GM12878 (cell line): Measurements from ENCODE around the gene ITPR2. TPM values are rescaled to one million over a fixed set of nuclear protein-coding genes. Genes with fewer than 3 reads are reported as not detected.

ENCODE experiments used
- ATAC-seq: fragments of 200-7000 bp; cut with Tn5 transposase; 3 replicates; pipeline ENCODE4 v1.9.1; 2020; ENCODE audit warnings: mild to moderate bottlenecking, moderate library complexity
- BruUV-seq: library from RNA; stranded (reverse); fragments of 400-500 nt; replicated peaks from 2 replicates; lab custom pipeline; 2021; lab: Mats Ljungman, UMichigan
- CTCF ChIA-PET: fragments of 300-600 bp; sonication (Branson Sonifier 250); formaldehyde crosslinking; extraction: SDS; loops from one replicate; lab custom pipeline; 2021; ENCODE audit warnings: inconsistent platforms; lab: Yijun Ruan, JAX
- POLR2A ChIA-PET: fragments of 350-600 bp; formaldehyde crosslinking; extraction: SDS; loops from one replicate; lab custom pipeline; 2021; ENCODE audit warnings: inconsistent platforms; lab: Charles Lee
- RAD21 ChIA-PET: fragments of 300-600 bp; sonication (Branson Sonifier 250); formaldehyde crosslinking; loops from one replicate; lab custom pipeline; 2023; ENCODE audit warnings: antibody characterized with exemption; ENCODE audit not compliant: unreplicated experiment; lab: Charles Lee
- SMC1A ChIA-PET: fragments of 300-600 bp; sonication (Branson Sonifier 250); formaldehyde crosslinking; loops from one replicate; lab custom pipeline; 2023; ENCODE audit not compliant: unreplicated experiment, uncharacterized antibody; lab: Charles Lee
- DNase-seq: peaks from one replicate; pipeline ENCODE4 v3.0.0-alpha.2; 2011; ENCODE audit warnings: low read depth, low spot score
- FAIRE-seq: peaks from 3 replicates; lab custom pipeline; 2011; peaks lifted over from hg19 to GRCh38; lab: Jason Lieb, UNC
- H2AFZ ChIP-seq: 2 replicates; pipeline ENCODE4 v1.6.0; 2011; ENCODE audit warnings: low read depth, low read length, control low read depth; ENCODE audit not compliant: control insufficient read depth
- H3K27ac ChIP-seq: 2 replicates; pipeline ENCODE4 v1.5.1; 2011; ENCODE audit warnings: control low read depth; ENCODE audit not compliant: control insufficient read depth, insufficient read depth
- H3K27me3 ChIP-seq, 2 experiments: replicated peaks in 1 of 2; 2 replicates each; pipeline versions ENCODE4 v1.6.0 to v1.6.1; 2011; ENCODE audit warnings: low read length in 1 of 2; ENCODE audit not compliant: control insufficient read depth in 2 of 2, insufficient read depth in 2 of 2
- H3K36me3 ChIP-seq, 2 experiments: 2 replicates each; pipeline ENCODE4 v1.5.1; 2011; ENCODE audit warnings: low read length in 1 of 2; ENCODE audit not compliant: control insufficient read depth in 2 of 2, insufficient read depth in 2 of 2
- H3K4me1 ChIP-seq: 2 replicates; pipeline ENCODE4 v1.6.1; 2011; ENCODE audit warnings: mild to moderate bottlenecking, low read length, moderate library complexity, mixed read lengths; ENCODE audit not compliant: control insufficient read depth, insufficient read depth
- H3K4me2 ChIP-seq: 2 replicates; pipeline ENCODE4 v1.6.0; 2011; ENCODE audit warnings: control low read depth; ENCODE audit not compliant: control insufficient read depth, insufficient read depth
- H3K4me3 ChIP-seq: fragments of 200-600 bp; sonication (generic); 2 replicates; pipeline ENCODE4 v1.5.1; 2016
- H3K79me2 ChIP-seq: 2 replicates; pipeline ENCODE4 v1.6.0; 2011; ENCODE audit warnings: low read length; ENCODE audit not compliant: control insufficient read depth, insufficient read depth
- H3K9ac ChIP-seq: 2 replicates; pipeline ENCODE4 v1.8.0; 2011; ENCODE audit warnings: low read length, control low read depth, mixed read lengths; ENCODE audit not compliant: control insufficient read depth, insufficient read depth
- H3K9me3 ChIP-seq: replicated peaks from 3 replicates; pipeline ENCODE4 v1.5.1; 2011; ENCODE audit warnings: mild to moderate bottlenecking, low read length; ENCODE audit not compliant: control insufficient read depth, insufficient read depth
- H4K20me1 ChIP-seq: 2 replicates; pipeline ENCODE4 v1.6.0; 2011; ENCODE audit not compliant: control insufficient read depth, insufficient read depth
- LARP7 ChIP-seq: fragments of 450-650 bp; IDR thresholded peaks from 2 replicates; pipeline ENCODE4 v1.6.1; 2017; ENCODE audit warnings: mild to moderate bottlenecking
- MEF2B ChIP-seq: fragments of 450-650 bp; IDR thresholded peaks from 2 replicates; pipeline ENCODE4 v1.6.1; 2018; ENCODE audit warnings: mild to moderate bottlenecking, moderate library complexity; ENCODE audit not compliant: partially characterized antibody, poor library complexity, severe bottlenecking
- RAD21 ChIP-seq: IDR thresholded peaks from 2 replicates; pipeline ENCODE4 v1.6.1; 2011; ENCODE audit warnings: mild to moderate bottlenecking, low read depth, low read length, moderate library complexity; ENCODE audit not compliant: insufficient read depth
- TAF1 ChIP-seq: IDR thresholded peaks from 2 replicates; pipeline ENCODE4 v1.6.1; 2011; ENCODE audit warnings: mild to moderate bottlenecking, low read depth, low read length, borderline replicate concordance
- YY1 ChIP-seq: IDR thresholded peaks from 2 replicates; pipeline ENCODE4 v1.6.1; 2011; ENCODE audit warnings: low read depth, mild to moderate bottlenecking, low read length
- ZNF274 ChIP-seq: IDR thresholded peaks from one replicate; pipeline ENCODE4 v1.8.0; 2011; ENCODE audit not compliant: insufficient read length, insufficient read depth
- WGBS: methylation state at CpG from one replicate; pipeline ENCODE4 v1.1.6; 2016; ENCODE audit warnings: low lambda C conversion rate; ENCODE audit not compliant: insufficient replicate concordance, insufficient coverage; ENCODE audit errors: missing lambda C conversion rate; 5-methylcytosine and 5-hydroxymethylcytosine counted together
- in situ Hi-C: fragments of 300-500 bp; cut with MboI; formaldehyde crosslinking; loops from 9 replicates; pipeline ENCODE4 v1.14.3; 2018; ENCODE audit warnings: mixed read lengths
- intact Hi-C: fragments of 100-400 bp; cut with micrococcal nuclease; formaldehyde crosslinking; loops from one replicate; pipeline ENCODE4 v1.14.2; 2022; ENCODE audit not compliant: unreplicated experiment
- polyA plus RNA-seq, 11 experiments: library from polyadenylated mRNA; depleted of rRNA in 4 of 11; unstranded in 6 of 11; stranded (reverse) in 5 of 11; fragments of >200 nt; fragmentation: Nextera tagmentation in 4 of 11; fragmentation: Illumina TruSeq in 1 of 11; extraction: Ambion mirVana in 4 of 11; extraction: Trizol in 1 of 11; gene quantifications; 1 replicate in 1 of 11; 2 replicates in 10 of 11; pipeline versions ENCODE4 v1.2.1 to v1.2.3, GENCODE V29; 2011 to 2016; ENCODE audit warnings: inconsistent platforms in 2 of 11, missing spikeins in 2 of 11, low read depth in 1 of 11
- total RNA-seq, 4 experiments: library from RNA; depleted of rRNA in 3 of 4; stranded (reverse); fragments of >200 nt in 3 of 4; fragmentation: Illumina TruSeq in 1 of 4; extraction: Trizol in 1 of 4; gene quantifications; 2 replicates each; pipeline versions ENCODE4 v1.2.1 to v1.2.3, GENCODE V29; 2013 to 2021
- TF ChIP-seq, protein P1 (sequence below): fragments of 450-650 bp; IDR thresholded peaks from 2 replicates; pipeline ENCODE4 v1.6.1; 2014; ENCODE audit warnings: mild to moderate bottlenecking
- TF ChIP-seq, protein P2 (sequence below): fragments of 150-350 bp; IDR thresholded peaks from 2 replicates; pipeline ENCODE4 v1.6.1; 2014; ENCODE audit warnings: mild to moderate bottlenecking, low read depth, low read length
- TF ChIP-seq, protein P3 (sequence below): IDR thresholded peaks from 2 replicates; pipeline ENCODE4 v1.6.1; 2012; ENCODE audit warnings: improper control_type of control experiment, low read depth, low read length; ENCODE audit not compliant: insufficient replicate concordance
- TF ChIP-seq, protein P4 (sequence below): IDR thresholded peaks from 2 replicates; pipeline ENCODE4 v1.6.1; 2011; ENCODE audit warnings: low read depth, mild to moderate bottlenecking, low read length, moderate library complexity, borderline replicate concordance; ENCODE audit errors: extremely low read depth

The ITPR2 gene
- total and polyA plus RNA-seq, 10 of the 15 experiments (the other 5 are each of a cell fraction or from before 2014, with no cell fraction given), result 7.5 to 76.2 (median 47.1) TPM

DNA sequence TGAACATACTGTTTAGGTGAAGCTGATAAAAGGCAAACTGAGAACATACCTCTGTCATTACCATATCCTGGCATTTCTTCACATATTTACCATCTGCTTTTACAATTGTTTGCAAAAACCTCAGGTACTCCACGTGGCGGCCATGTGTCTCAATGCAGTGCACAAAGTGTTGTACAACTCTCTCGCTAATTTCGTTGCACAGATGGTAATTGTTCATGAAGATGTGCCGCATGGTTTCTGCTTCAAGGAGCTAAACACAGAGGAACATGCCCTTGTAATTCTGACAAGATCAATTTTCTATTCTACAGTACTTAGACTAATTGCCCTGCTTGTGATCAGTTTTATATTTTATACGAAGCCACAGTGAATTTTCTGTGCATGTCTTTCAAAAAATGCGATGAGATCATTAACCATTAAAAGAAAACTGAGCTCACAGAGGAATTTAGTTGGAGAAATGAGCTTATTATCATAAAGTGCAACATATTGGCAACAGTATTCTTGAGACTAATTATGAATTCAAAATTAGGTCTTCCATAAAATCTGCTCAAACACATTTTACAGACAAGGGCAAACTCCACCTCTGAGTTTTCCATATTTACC, 233.8 kb downstream of the ITPR2 start (continued):
- TF ChIP-seq, protein P1, sequence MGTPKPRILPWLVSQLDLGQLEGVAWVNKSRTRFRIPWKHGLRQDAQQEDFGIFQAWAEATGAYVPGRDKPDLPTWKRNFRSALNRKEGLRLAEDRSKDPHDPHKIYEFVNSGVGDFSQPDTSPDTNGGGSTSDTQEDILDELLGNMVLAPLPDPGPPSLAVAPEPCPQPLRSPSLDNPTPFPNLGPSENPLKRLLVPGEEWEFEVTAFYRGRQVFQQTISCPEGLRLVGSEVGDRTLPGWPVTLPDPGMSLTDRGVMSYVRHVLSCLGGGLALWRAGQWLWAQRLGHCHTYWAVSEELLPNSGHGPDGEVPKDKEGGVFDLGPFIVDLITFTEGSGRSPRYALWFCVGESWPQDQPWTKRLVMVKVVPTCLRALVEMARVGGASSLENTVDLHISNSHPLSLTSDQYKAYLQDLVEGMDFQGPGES, result no peak
- TF ChIP-seq, protein P2, sequence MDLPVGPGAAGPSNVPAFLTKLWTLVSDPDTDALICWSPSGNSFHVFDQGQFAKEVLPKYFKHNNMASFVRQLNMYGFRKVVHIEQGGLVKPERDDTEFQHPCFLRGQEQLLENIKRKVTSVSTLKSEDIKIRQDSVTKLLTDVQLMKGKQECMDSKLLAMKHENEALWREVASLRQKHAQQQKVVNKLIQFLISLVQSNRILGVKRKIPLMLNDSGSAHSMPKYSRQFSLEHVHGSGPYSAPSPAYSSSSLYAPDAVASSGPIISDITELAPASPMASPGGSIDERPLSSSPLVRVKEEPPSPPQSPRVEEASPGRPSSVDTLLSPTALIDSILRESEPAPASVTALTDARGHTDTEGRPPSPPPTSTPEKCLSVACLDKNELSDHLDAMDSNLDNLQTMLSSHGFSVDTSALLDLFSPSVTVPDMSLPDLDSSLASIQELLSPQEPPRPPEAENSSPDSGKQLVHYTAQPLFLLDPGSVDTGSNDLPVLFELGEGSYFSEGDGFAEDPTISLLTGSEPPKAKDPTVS, result no peak
- no peak for TF ChIP-seq RAD21
- no peak for TF ChIP-seq LARP7
- no peak for TF ChIP-seq YY1
- no peak for TF ChIP-seq MEF2B
- TF ChIP-seq, all 136 proteins: peak for 0

DNA sequence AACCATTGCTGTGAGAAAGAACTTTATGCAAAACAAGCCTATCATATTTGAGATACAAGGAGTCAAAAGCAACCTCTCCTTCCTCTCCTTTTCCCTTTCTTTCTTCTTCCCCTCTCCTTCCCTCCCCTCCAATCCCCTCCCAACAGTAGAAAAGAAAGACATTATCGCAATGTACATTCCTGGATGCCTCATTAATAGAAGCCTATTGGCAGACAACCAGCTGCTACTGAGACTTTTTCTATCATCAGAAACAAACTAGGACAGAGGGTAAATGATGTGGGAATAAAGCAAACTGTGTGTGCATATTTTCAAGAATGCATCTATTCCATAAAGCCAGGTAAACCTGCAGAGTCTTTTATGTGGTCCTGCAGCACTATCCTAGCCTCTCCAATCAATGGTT, 237.2 kb downstream of the ITPR2 start:
- Histone ChIP-seq H3K9me3 (no peaks in the 10 kb centered on the region), H3K27me3 (no peaks in the 10 kb centered on the region), H3K36me3 (peaks cover 0 to 5% of the 10 kb centered on the region in 2 experiments; a peak in 2 of 4 replicates), H2AFZ (no peak overlapping the region), H3K4me1 (no peaks in the 10 kb centered on the region), H3K27ac (no peak overlapping the region), H3K4me2 (no peak overlapping the region), H4K20me1 (no peaks in the 10 kb centered on the region), H3K79me2 (no peaks in the 10 kb centered on the region), H3K9ac (no peak overlapping the region), H3K4me3 (no peak overlapping the region)
- ChIA-PET SMC1A (no interaction called here), CTCF (no interaction called here), RAD21 (no interaction called here), POLR2A (interaction anchor here (0.6 to 0.7 kb wide), 2 partner anchors 483 to 633 kb away, joined by 4 to 7 read pairs; no protein-coding TSS in a partner anchor)
- in situ Hi-C loops, result no loop called here
- no peak for DNase-seq
- BruUV-seq, result no TSS peak
- WGBS, result 100% methylated on average over 1 of the region's 1 CpG
- no peak for ATAC-seq
- no peak for FAIRE-seq
- intact Hi-C loops, result no loop called here
- TF ChIP-seq TAF1 (no peak), ZNF274 (no peak)
- TF ChIP-seq, protein P3, sequence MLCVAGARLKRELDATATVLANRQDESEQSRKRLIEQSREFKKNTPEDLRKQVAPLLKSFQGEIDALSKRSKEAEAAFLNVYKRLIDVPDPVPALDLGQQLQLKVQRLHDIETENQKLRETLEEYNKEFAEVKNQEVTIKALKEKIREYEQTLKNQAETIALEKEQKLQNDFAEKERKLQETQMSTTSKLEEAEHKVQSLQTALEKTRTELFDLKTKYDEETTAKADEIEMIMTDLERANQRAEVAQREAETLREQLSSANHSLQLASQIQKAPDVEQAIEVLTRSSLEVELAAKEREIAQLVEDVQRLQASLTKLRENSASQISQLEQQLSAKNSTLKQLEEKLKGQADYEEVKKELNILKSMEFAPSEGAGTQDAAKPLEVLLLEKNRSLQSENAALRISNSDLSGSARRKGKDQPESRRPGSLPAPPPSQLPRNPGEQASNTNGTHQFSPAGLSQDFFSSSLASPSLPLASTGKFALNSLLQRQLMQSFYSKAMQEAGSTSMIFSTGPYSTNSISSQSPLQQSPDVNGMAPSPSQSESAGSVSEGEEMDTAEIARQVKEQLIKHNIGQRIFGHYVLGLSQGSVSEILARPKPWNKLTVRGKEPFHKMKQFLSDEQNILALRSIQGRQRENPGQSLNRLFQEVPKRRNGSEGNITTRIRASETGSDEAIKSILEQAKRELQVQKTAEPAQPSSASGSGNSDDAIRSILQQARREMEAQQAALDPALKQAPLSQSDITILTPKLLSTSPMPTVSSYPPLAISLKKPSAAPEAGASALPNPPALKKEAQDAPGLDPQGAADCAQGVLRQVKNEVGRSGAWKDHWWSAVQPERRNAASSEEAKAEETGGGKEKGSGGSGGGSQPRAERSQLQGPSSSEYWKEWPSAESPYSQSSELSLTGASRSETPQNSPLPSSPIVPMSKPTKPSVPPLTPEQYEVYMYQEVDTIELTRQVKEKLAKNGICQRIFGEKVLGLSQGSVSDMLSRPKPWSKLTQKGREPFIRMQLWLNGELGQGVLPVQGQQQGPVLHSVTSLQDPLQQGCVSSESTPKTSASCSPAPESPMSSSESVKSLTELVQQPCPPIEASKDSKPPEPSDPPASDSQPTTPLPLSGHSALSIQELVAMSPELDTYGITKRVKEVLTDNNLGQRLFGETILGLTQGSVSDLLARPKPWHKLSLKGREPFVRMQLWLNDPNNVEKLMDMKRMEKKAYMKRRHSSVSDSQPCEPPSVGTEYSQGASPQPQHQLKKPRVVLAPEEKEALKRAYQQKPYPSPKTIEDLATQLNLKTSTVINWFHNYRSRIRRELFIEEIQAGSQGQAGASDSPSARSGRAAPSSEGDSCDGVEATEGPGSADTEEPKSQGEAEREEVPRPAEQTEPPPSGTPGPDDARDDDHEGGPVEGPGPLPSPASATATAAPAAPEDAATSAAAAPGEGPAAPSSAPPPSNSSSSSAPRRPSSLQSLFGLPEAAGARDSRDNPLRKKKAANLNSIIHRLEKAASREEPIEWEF, result no peak
- TF ChIP-seq, protein P4, sequence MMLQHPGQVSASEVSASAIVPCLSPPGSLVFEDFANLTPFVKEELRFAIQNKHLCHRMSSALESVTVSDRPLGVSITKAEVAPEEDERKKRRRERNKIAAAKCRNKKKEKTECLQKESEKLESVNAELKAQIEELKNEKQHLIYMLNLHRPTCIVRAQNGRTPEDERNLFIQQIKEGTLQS, result no peak
